ENCODE results near the gene ITGA2. TPM values are rescaled to one million over a fixed set of nuclear protein-coding genes. Genes with fewer than 3 reads are reported as not detected.

Gene ITGA2
- total RNA-seq, 1 donor from 2014 or later = 1.0 TPM

- TF ChIP-seq CTCF (IDR thresholded peaks at IDR 0.05) = no peak
- Mint-ChIP-seq H3K27ac (ENCODE audit: unreplicated experiment) (no peak overlapping the region), H3K9me3 (ENCODE audit: low read depth) (no peaks in the 10 kb centered on the region), H3K36me3 (ENCODE audit: low read depth) (no peaks in the 10 kb centered on the region), H3K4me1 (ENCODE audit: low read depth) (peaks cover 6% of the 10 kb centered on the region), H3K27me3 (ENCODE audit: low read depth) (peaks cover 5% of the 10 kb centered on the region), H3K4me3 (ENCODE audit: unreplicated experiment) (no peak overlapping the region)
- no peak for DNase-seq (ENCODE audit: low spot score)
Measured at GRCh38 chr5:53069626-53070025, 80.5 kb downstream of the ITGA2 start.

GRCh38 chr5:53071298-53071697 is 82.1 kb downstream of the ITGA2 start:
- Mint-ChIP-seq H3K9me3 (ENCODE audit: low read depth) (no peaks in the 10 kb centered on the region), H3K27ac (ENCODE audit: unreplicated experiment) (no peak overlapping the region), H3K27me3 (ENCODE audit: low read depth) (peaks cover 5% of the 10 kb centered on the region), H3K4me3 (ENCODE audit: unreplicated experiment) (no peak overlapping the region), H3K36me3 (ENCODE audit: low read depth) (peaks cover 2% of the 10 kb centered on the region), H3K4me1 (ENCODE audit: low read depth) (peaks cover 6% of the 10 kb centered on the region)
- TF ChIP-seq CTCF (IDR thresholded peaks at IDR 0.05) = no peak
- DNase-seq (ENCODE audit: low spot score) = no peak

GRCh38 chr5:53071738-53072137 is 82.6 kb downstream of the ITGA2 start:
- Mint-ChIP-seq H3K27me3 (ENCODE audit: low read depth) (peaks cover 5% of the 10 kb centered on the region), H3K36me3 (ENCODE audit: low read depth) (peaks cover 2% of the 10 kb centered on the region), H3K4me3 (ENCODE audit: unreplicated experiment) (no peak overlapping the region), H3K4me1 (ENCODE audit: low read depth) (peaks cover 6% of the 10 kb centered on the region), H3K9me3 (ENCODE audit: low read depth) (no peaks in the 10 kb centered on the region), H3K27ac (ENCODE audit: unreplicated experiment) (no peak overlapping the region)
- DNase-seq (ENCODE audit: low spot score) = no peak
- TF ChIP-seq CTCF (IDR thresholded peaks at IDR 0.05) = no peak

- Mint-ChIP-seq H3K9me3 (ENCODE audit: low read depth) (no peaks in the 10 kb centered on the region), H3K27me3 (ENCODE audit: low read depth) (peaks cover 7% of the 10 kb centered on the region), H3K36me3 (ENCODE audit: low read depth) (peaks cover 2% of the 10 kb centered on the region), H3K4me3 (ENCODE audit: unreplicated experiment) (no peak overlapping the region), H3K4me1 (ENCODE audit: low read depth) (peaks cover 6% of the 10 kb centered on the region), H3K27ac (ENCODE audit: unreplicated experiment) (no peak overlapping the region)
- TF ChIP-seq CTCF (IDR thresholded peaks at IDR 0.05) = no peak
- no peak for DNase-seq (ENCODE audit: low spot score)
Measured at GRCh38 chr5:53073348-53073747, 84.2 kb downstream of the ITGA2 start.

- Mint-ChIP-seq H3K4me1 (ENCODE audit: low read depth) (peaks cover 3% of the 10 kb centered on the region), H3K27ac (ENCODE audit: unreplicated experiment) (no peak overlapping the region)
- DNase-seq (ENCODE audit: low spot score) = no peak
Measured at GRCh38 chr5:53076014-53076583, 86.9 kb downstream of the ITGA2 start.

More at GRCh38 chr5:53076014-53076583, 86.9 kb downstream of the ITGA2 start:
- TF ChIP-seq CTCF (IDR thresholded peaks at IDR 0.05) = no peak
- H3K36me3 Mint-ChIP-seq (ENCODE audit: low read depth) = peaks cover 3% of the 10 kb centered on the region
- H3K9me3 Mint-ChIP-seq (ENCODE audit: low read depth) = no peaks in the 10 kb centered on the region
- peaks cover 7% of the 10 kb centered on the region for H3K27me3 Mint-ChIP-seq (ENCODE audit: low read depth)
- no peak overlapping the region for H3K4me3 Mint-ChIP-seq (ENCODE audit: unreplicated experiment)
